ENCODE measurements around the gene WARS2.

WARS2 gene

DNA sequence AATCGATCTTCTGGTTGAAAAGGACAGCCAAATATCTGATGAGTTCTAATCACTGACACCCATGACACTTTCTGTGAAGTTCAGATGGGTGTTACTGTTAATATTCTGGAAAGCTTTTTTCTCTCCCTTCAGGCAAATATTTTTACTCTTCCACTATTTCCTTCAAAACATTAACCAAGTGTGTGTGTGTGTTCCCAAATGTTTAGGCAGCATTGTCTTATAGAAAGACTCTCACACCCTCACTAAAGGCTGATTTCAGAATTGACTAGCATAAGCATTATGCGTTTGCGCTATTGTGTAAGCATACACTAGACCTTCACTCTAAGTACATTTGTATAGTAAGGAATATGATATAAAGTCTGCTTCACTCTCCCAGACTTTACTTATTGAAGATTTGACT, 24.7 kb downstream of the WARS2 start:
- no peak overlapping the region for H2AFZ ChIP-seq (ENCODE audit: insufficient read depth, low read length, poor library complexity)
- no CpG with 5 or more reads among the region's 3 CpGs for whole genome bisulfite sequencing (ENCODE audit: extremely low coverage, insufficient coverage, insufficient read length)
- H4K12ac ChIP-seq (ENCODE audit: low read depth, low read length), result no peak overlapping the region

DNA sequence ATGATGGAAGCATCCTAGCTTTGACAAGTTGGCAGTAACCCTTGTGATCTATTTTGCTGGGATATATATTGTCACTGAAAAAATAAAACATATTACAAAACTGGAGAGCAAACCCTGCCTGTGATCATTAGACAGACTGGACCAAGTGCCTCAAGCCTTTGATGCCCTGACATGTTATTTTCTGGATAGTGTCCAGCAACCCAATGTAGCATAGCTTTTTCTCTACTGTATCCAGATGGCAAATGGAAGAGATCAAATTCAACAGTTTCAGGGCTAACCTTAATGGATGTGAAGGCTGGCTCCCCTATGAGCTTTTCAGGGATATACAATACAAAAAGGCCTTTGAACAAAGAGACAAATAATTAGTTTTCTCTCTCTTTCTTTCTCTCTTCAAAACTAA, 25.1 kb downstream of the WARS2 start:
- no peak overlapping the region for H3K4me2 ChIP-seq (ENCODE audit: low read length)
- no peaks in the 10 kb centered on the region for H3K36me3 ChIP-seq (ENCODE audit: control insufficient read depth in 1 of 2, insufficient read depth in 2 of 2, low read length in 2 of 2)
- no peak overlapping the region for H3K18ac ChIP-seq (ENCODE audit: low read length)
- DNase-seq, result no peak
- no peaks in the 10 kb centered on the region for H3K79me2 ChIP-seq (ENCODE audit: control insufficient read depth, insufficient read depth, low read length, poor library complexity)
- H3K4ac ChIP-seq (ENCODE audit: low read depth, low read length), result no peak overlapping the region
- no peak overlapping the region for H2BK120ac ChIP-seq (ENCODE audit: insufficient read depth, low read length, poor library complexity)
- H3K27ac ChIP-seq (ENCODE audit: low read depth, low read length), result no peak overlapping the region
- H2BK12ac ChIP-seq (ENCODE audit: low read length), result no peak overlapping the region
- no peak overlapping the region for H4K91ac ChIP-seq (ENCODE audit: low read depth, low read length)
- no peak overlapping the region for H4K12ac ChIP-seq (ENCODE audit: low read depth, low read length)
- no peak overlapping the region for H2BK5ac ChIP-seq (ENCODE audit: low read depth, low read length, poor library complexity)
- no peak overlapping the region for H3K14ac ChIP-seq (ENCODE audit: low read length)
- H4K8ac ChIP-seq (ENCODE audit: low read depth, low read length), result no peak overlapping the region
- H3K9me3 ChIP-seq (ENCODE audit: insufficient read depth, low read depth, low read length), result no peaks in the 10 kb centered on the region
- no peak overlapping the region for H2AK5ac ChIP-seq (ENCODE audit: low read length)
- no peak overlapping the region for H2AFZ ChIP-seq (ENCODE audit: insufficient read depth, low read length, poor library complexity)
- no peak overlapping the region for H3K9ac ChIP-seq (ENCODE audit: low read length)
- no peaks in the 10 kb centered on the region for H3K27me3 ChIP-seq (ENCODE audit: insufficient read depth, low read length)
- H3K79me1 ChIP-seq (ENCODE audit: low read length), result peaks cover 2% of the 10 kb centered on the region
- peaks cover 5 to 12% of the 10 kb centered on the region in 2 experiments for H3K4me1 ChIP-seq (ENCODE audit: control insufficient read depth in 1 of 2, insufficient read depth in 2 of 2, low read length in 2 of 2)
- H3K23ac ChIP-seq (ENCODE audit: low read length), result no peak overlapping the region
- H3K4me3 ChIP-seq (ENCODE audit: low read depth, low read length), result no peak overlapping the region

More for the DNA sequence above, 24.7 kb downstream of the WARS2 start:
- no peak overlapping the region for H4K8ac ChIP-seq (ENCODE audit: low read depth, low read length)
- H3K36me3 ChIP-seq (ENCODE audit: control insufficient read depth in 1 of 2, insufficient read depth in 2 of 2, low read length in 2 of 2), result no peaks in the 10 kb centered on the region
- H3K4ac ChIP-seq (ENCODE audit: low read depth, low read length), result no peak overlapping the region
- no peak overlapping the region for H3K14ac ChIP-seq (ENCODE audit: low read length)
- H3K23ac ChIP-seq (ENCODE audit: low read length), result no peak overlapping the region
- no peak overlapping the region for H4K91ac ChIP-seq (ENCODE audit: low read depth, low read length)
- no peak overlapping the region for H3K9ac ChIP-seq (ENCODE audit: low read length)
- H3K9me3 ChIP-seq (ENCODE audit: insufficient read depth, low read depth, low read length), result no peaks in the 10 kb centered on the region
- no peak overlapping the region for H3K18ac ChIP-seq (ENCODE audit: low read length)
- H3K4me3 ChIP-seq (ENCODE audit: low read depth, low read length), result no peak overlapping the region
- no peak overlapping the region for H3K27ac ChIP-seq (ENCODE audit: low read depth, low read length)
- no peaks in the 10 kb centered on the region for H3K27me3 ChIP-seq (ENCODE audit: insufficient read depth, low read length)
- no peak for DNase-seq
- H3K79me1 ChIP-seq (ENCODE audit: low read length), result peaks cover 2% of the 10 kb centered on the region
- no peak overlapping the region for H2BK5ac ChIP-seq (ENCODE audit: low read depth, low read length, poor library complexity)
- H3K79me2 ChIP-seq (ENCODE audit: control insufficient read depth, insufficient read depth, low read length, poor library complexity), result no peaks in the 10 kb centered on the region
- no peak overlapping the region for H2AK5ac ChIP-seq (ENCODE audit: low read length)
- H3K4me1 ChIP-seq (ENCODE audit: control insufficient read depth in 1 of 2, insufficient read depth in 2 of 2, low read length in 2 of 2), result peaks cover 5 to 12% of the 10 kb centered on the region in 2 experiments
- no peak overlapping the region for H3K4me2 ChIP-seq (ENCODE audit: low read length)
- no peak overlapping the region for H2BK120ac ChIP-seq (ENCODE audit: insufficient read depth, low read length, poor library complexity)
- H2BK12ac ChIP-seq (ENCODE audit: low read length), result no peak overlapping the region

DNA sequence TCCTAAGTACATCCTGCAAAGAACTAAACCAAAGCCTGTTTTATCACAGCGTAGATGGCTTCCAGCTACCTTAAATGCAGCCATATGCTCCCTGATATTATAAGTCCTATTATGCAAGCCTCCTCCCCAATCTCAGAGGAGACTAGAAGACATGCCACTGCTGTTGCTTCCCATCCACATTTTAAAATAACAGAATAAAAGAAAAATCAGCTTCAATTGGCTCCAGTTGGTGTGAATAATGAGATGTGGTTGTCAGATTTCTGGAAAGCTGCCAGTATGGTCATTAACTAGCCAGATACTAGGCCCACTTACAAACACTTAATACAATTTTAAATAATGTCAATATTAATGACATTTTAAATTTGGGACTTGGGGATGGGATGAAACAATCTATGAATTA, 25.7 kb downstream of the WARS2 start:
- Histone ChIP-seq H4K8ac (ENCODE audit: low read depth, low read length) (no peak overlapping the region), H3K23ac (ENCODE audit: low read length) (no peak overlapping the region), H3K4me1 (ENCODE audit: control insufficient read depth in 1 of 2, insufficient read depth in 2 of 2, low read length in 2 of 2) (peaks cover 5 to 12% of the 10 kb centered on the region in 2 experiments), H3K4me3 (ENCODE audit: low read depth, low read length) (no peak overlapping the region), H3K27me3 (ENCODE audit: insufficient read depth, low read length) (no peaks in the 10 kb centered on the region), H3K4me2 (ENCODE audit: low read length) (no peak overlapping the region), H2AFZ (ENCODE audit: insufficient read depth, low read length, poor library complexity) (no peak overlapping the region), H3K27ac (ENCODE audit: low read depth, low read length) (no peak overlapping the region), H3K9ac (ENCODE audit: low read length) (no peak overlapping the region), H3K9me3 (ENCODE audit: insufficient read depth, low read depth, low read length) (no peaks in the 10 kb centered on the region), H3K4ac (ENCODE audit: low read depth, low read length) (no peak overlapping the region), H2BK12ac (ENCODE audit: low read length) (no peak overlapping the region), H2BK5ac (ENCODE audit: low read depth, low read length, poor library complexity) (no peak overlapping the region), H3K14ac (ENCODE audit: low read length) (no peak overlapping the region), H4K12ac (ENCODE audit: low read depth, low read length) (no peak overlapping the region), H3K79me1 (ENCODE audit: low read length) (peaks cover 2% of the 10 kb centered on the region), H3K36me3 (ENCODE audit: control insufficient read depth in 1 of 2, insufficient read depth in 2 of 2, low read length in 2 of 2) (no peaks in the 10 kb centered on the region), H3K18ac (ENCODE audit: low read length) (no peak overlapping the region), H2AK5ac (ENCODE audit: low read length) (no peak overlapping the region), H4K91ac (ENCODE audit: low read depth, low read length) (no peak overlapping the region), H2BK120ac (ENCODE audit: insufficient read depth, low read length, poor library complexity) (no peak overlapping the region), H3K79me2 (ENCODE audit: control insufficient read depth, insufficient read depth, low read length, poor library complexity) (no peaks in the 10 kb centered on the region)
- no peak for DNase-seq
- no CpG with 5 or more reads among the region's 1 CpG for WGBS (ENCODE audit: extremely low coverage, insufficient coverage, insufficient read length)

DNA sequence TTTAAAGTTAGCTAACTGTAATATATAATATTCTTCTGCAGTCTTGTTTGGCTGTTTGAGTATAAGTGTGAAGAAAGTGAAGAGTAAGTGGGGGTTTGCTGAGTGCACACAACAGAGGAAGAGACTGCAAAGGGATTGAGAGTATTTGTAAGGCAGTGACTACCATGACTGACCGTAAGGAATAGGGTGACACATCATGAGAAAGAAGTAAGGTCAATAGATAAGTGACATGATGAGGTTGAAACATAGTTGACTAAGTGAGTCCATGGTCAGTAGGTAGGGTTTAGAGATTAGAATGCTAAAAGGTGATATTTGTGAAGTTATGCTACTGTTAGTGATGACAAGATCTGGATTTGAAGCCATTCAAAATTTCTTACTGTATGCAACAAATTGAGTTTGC, 27.7 kb downstream of the WARS2 start:
- Histone ChIP-seq H3K4me3 (ENCODE audit: low read depth, low read length) (no peak overlapping the region), H3K9me3 (ENCODE audit: insufficient read depth, low read depth, low read length) (no peaks in the 10 kb centered on the region), H3K23ac (ENCODE audit: low read length) (no peak overlapping the region), H3K18ac (ENCODE audit: low read length) (no peak overlapping the region), H3K27me3 (ENCODE audit: insufficient read depth, low read length) (no peaks in the 10 kb centered on the region), H4K8ac (ENCODE audit: low read depth, low read length) (no peak overlapping the region), H3K4me1 (ENCODE audit: control insufficient read depth in 1 of 2, insufficient read depth in 2 of 2, low read length in 2 of 2) (peaks cover 5 to 12% of the 10 kb centered on the region in 2 experiments), H4K12ac (ENCODE audit: low read depth, low read length) (no peak overlapping the region), H3K4me2 (ENCODE audit: low read length) (no peak overlapping the region), H2AK5ac (ENCODE audit: low read length) (no peak overlapping the region), H3K4ac (ENCODE audit: low read depth, low read length) (no peak overlapping the region), H2AFZ (ENCODE audit: insufficient read depth, low read length, poor library complexity) (no peak overlapping the region), H3K9ac (ENCODE audit: low read length) (no peak overlapping the region), H2BK5ac (ENCODE audit: low read depth, low read length, poor library complexity) (no peak overlapping the region), H3K79me1 (ENCODE audit: low read length) (peaks cover 2% of the 10 kb centered on the region), H3K14ac (ENCODE audit: low read length) (no peak overlapping the region), H2BK12ac (ENCODE audit: low read length) (no peak overlapping the region), H3K27ac (ENCODE audit: low read depth, low read length) (no peak overlapping the region), H4K91ac (ENCODE audit: low read depth, low read length) (no peak overlapping the region), H3K36me3 (ENCODE audit: control insufficient read depth in 1 of 2, insufficient read depth in 2 of 2, low read length in 2 of 2) (no peaks in the 10 kb centered on the region), H3K79me2 (ENCODE audit: control insufficient read depth, insufficient read depth, low read length, poor library complexity) (no peaks in the 10 kb centered on the region), H2BK120ac (ENCODE audit: insufficient read depth, low read length, poor library complexity) (no peak overlapping the region)
- WGBS (ENCODE audit: extremely low coverage, insufficient coverage, insufficient read length), result no CpG with 5 or more reads among the region's 1 CpG
- DNase-seq, result no peak

Measured in trophoblast cell (in vitro differentiated cells and primary cell).